ENCODE measurements around the gene KRT7.

Gene KRT7

GRCh38 chr12:52200781-52201450 is 32.1 kb upstream of the KRT7 start:
- no peak for TF ChIP-seq CTCF (IDR thresholded peaks at IDR 0.05; ENCODE audit: extremely low read depth, missing control alignments)
- no peak for DNase-seq (ENCODE audit: low spot score)

GRCh38 chr12:52201451-52201839 is 31.6 kb upstream of the KRT7 start:
- DNase-seq (ENCODE audit: low spot score): no peak
- TF ChIP-seq CTCF (IDR thresholded peaks at IDR 0.05; ENCODE audit: extremely low read depth, missing control alignments): no peak

GRCh38 chr12:52202361-52203078 is 30.5 kb upstream of the KRT7 start:
- TF ChIP-seq CTCF (IDR thresholded peaks at IDR 0.05; ENCODE audit: extremely low read depth, missing control alignments): no peak
- DNase-seq (ENCODE audit: low spot score): no peak

GRCh38 chr12:52203079-52203921 is 29.7 kb upstream of the KRT7 start:
- no peak for TF ChIP-seq CTCF (IDR thresholded peaks at IDR 0.05; ENCODE audit: extremely low read depth, missing control alignments)
- DNase-seq (ENCODE audit: low spot score): no peak

GRCh38 chr12:52204095-52204930 is 28.7 kb upstream of the KRT7 start:
- TF ChIP-seq CTCF (IDR thresholded peaks at IDR 0.05; ENCODE audit: extremely low read depth, missing control alignments): no peak
- no peak for DNase-seq (ENCODE audit: low spot score)

GRCh38 chr12:52204931-52205505 is 28.0 kb upstream of the KRT7 start:
- DNase-seq (ENCODE audit: low spot score): no peak
- no peak for TF ChIP-seq CTCF (IDR thresholded peaks at IDR 0.05; ENCODE audit: extremely low read depth, missing control alignments)

Measured in GM20000 (cell line).